Osteocyte (in vitro differentiated cells): ENCODE data around the gene BTRC. TPM values are rescaled to one million over a fixed set of nuclear protein-coding genes. Genes with fewer than 3 reads are reported as not detected.

ENCODE experiments used
- DNase-seq: peaks from one replicate; pipeline ENCODE4 v3.0.0; 2021; ENCODE audit warnings: mixed read lengths; ENCODE audit not compliant: unreplicated experiment; ENCODE audit errors: extremely low spot score
- H3K27ac Mint-ChIP-seq: one replicate; pipeline ENCODE4 v1.8.0; 2021; ENCODE audit warnings: mild to moderate bottlenecking, mixed read lengths; ENCODE audit not compliant: unreplicated experiment
- H3K27me3 Mint-ChIP-seq: one replicate; pipeline ENCODE4 v1.8.0; 2021; ENCODE audit warnings: mixed read lengths; ENCODE audit not compliant: unreplicated experiment
- H3K36me3 Mint-ChIP-seq: one replicate; pipeline ENCODE4 v1.8.0; 2021; ENCODE audit warnings: mixed read lengths; ENCODE audit not compliant: unreplicated experiment
- H3K4me1 Mint-ChIP-seq: one replicate; pipeline ENCODE4 v1.8.0; 2021; ENCODE audit warnings: mixed read lengths; ENCODE audit not compliant: unreplicated experiment
- H3K4me3 Mint-ChIP-seq: one replicate; pipeline ENCODE4 v1.8.0; 2021; ENCODE audit warnings: mild to moderate bottlenecking, moderate library complexity, mixed read lengths; ENCODE audit not compliant: unreplicated experiment
- H3K9me3 Mint-ChIP-seq: one replicate; pipeline ENCODE4 v1.8.0; 2021; ENCODE audit warnings: mixed read lengths; ENCODE audit not compliant: unreplicated experiment
- CTCF ChIP-seq: fragments of 200-600 bp; sonication (generic); IDR thresholded peaks from 2 replicates; pipeline ENCODE4 v1.5.0; 2021; ENCODE audit warnings: antibody characterized with exemption, mild to moderate bottlenecking, moderate library complexity
- total RNA-seq: library from RNA; stranded (reverse); gene quantifications from 2 replicates; pipeline ENCODE4 v1.2.1, GENCODE V29; 2021

Gene BTRC
- total RNA-seq, 1 donor from 2014 or later, result 28.9 TPM

GRCh38 chr10:101375076-101375475 is 21.1 kb downstream of the BTRC start:
- H3K36me3 Mint-ChIP-seq, result peaks cover 17% of the 10 kb centered on the region
- no peak overlapping the region for H3K27ac Mint-ChIP-seq
- H3K4me1 Mint-ChIP-seq, result no peaks in the 10 kb centered on the region
- no peaks in the 10 kb centered on the region for H3K27me3 Mint-ChIP-seq
- no peak overlapping the region for H3K4me3 Mint-ChIP-seq
- no peaks in the 10 kb centered on the region for H3K9me3 Mint-ChIP-seq
- no peak for TF ChIP-seq CTCF
- no peak for DNase-seq

- Mint-ChIP-seq H3K4me1 (no peaks in the 10 kb centered on the region), H3K36me3 (peaks cover 8% of the 10 kb centered on the region), H3K27me3 (no peaks in the 10 kb centered on the region), H3K27ac (no peak overlapping the region), H3K4me3 (no peak overlapping the region), H3K9me3 (no peaks in the 10 kb centered on the region)
- TF ChIP-seq CTCF, result no peak
- DNase-seq, result no peak
Measured at GRCh38 chr10:101379663-101380352, 25.8 kb downstream of the BTRC start.

- peaks cover 7% of the 10 kb centered on the region for H3K36me3 Mint-ChIP-seq
- no peaks in the 10 kb centered on the region for H3K4me1 Mint-ChIP-seq
- H3K27ac Mint-ChIP-seq, result no peak overlapping the region
- no peak for TF ChIP-seq CTCF
- no peaks in the 10 kb centered on the region for H3K9me3 Mint-ChIP-seq
- no peak for DNase-seq
- no peaks in the 10 kb centered on the region for H3K27me3 Mint-ChIP-seq
- no peak overlapping the region for H3K4me3 Mint-ChIP-seq
Measured at GRCh38 chr10:101380353-101381017, 26.5 kb downstream of the BTRC start.

GRCh38 chr10:101385866-101386658 is 32.1 kb downstream of the BTRC start:
- Mint-ChIP-seq H3K4me1 (peaks cover 29% of the 10 kb centered on the region), H3K9me3 (no peaks in the 10 kb centered on the region), H3K4me3 (no peak overlapping the region), H3K27me3 (no peaks in the 10 kb centered on the region), H3K27ac (no peak overlapping the region), H3K36me3 (no peaks in the 10 kb centered on the region)
- no peak for TF ChIP-seq CTCF
- no peak for DNase-seq
